Pancreas (tissue), 10 donors: ENCODE data around the gene MVD. TPM values are rescaled to one million over a fixed set of nuclear protein-coding genes. Genes with fewer than 3 reads are reported as not detected.
"Not testable (repeated sequence)": the region's sequence is repeated elsewhere in the genome, so short reads cannot be mapped to it uniquely, and the experiment has no call there.

Source experiments
- ATAC-seq, 4 donors: fragments of 200-7000 bp; cut with Tn5 transposase; one replicate each; pipeline versions ENCODE4 v1.8.0 to v1.9.1; 2020; ENCODE audit warnings: mild to moderate bottlenecking in 4 of 4, moderate library complexity in 4 of 4
- DNase-seq, 6 donors: peaks; one replicate each; pipeline ENCODE4 v3.0.0-alpha.2; 2020
- FAIRE-seq: peaks from 2 replicates; lab custom pipeline; 2012; peaks lifted over from hg19 to GRCh38; lab: Jason Lieb, UNC
- H3K27ac ChIP-seq, 4 donors: fragments of 200-600 bp; sonication (generic); 1 replicate in 3 of 4; 2 replicates in 1 of 4; pipeline versions ENCODE4 v1.5.0 to v1.8.0; 2020
- H3K27me3 ChIP-seq, 4 donors: fragments of 200-600 bp; one replicate each; pipeline ENCODE4 v1.8.0; 2021
- H3K36me3 ChIP-seq, 3 donors: fragments of 200-600 bp; sonication (generic) in 1 of 3; one replicate each; pipeline versions ENCODE4 v1.5.0 to v1.8.0; 2020 to 2021
- H3K4me1 ChIP-seq, 3 donors: fragments of 200-600 bp; one replicate each; pipeline ENCODE4 v1.8.0; 2021
- H3K4me3 ChIP-seq, 4 donors: fragments of 200-600 bp; sonication (generic) in 2 of 4; one replicate each; pipeline versions ENCODE4 v1.5.0 to v1.8.0; 2020 to 2021
- H3K9me3 ChIP-seq, 4 donors: fragments of 200-600 bp; one replicate each; pipeline ENCODE4 v1.8.0; 2021
- CTCF ChIP-seq, 4 donors: fragments of 200-600 bp; sonication (generic) in 3 of 4; IDR thresholded peaks; one replicate each; pipeline versions ENCODE4 v1.5.0 to v1.8.0; 2021; ENCODE audit warnings: antibody characterized with exemption in 4 of 4
- WGBS, 2 donors: extraction: QIAGEN DNeasy Blood & Tissue Kit; methylation state at CpG; one replicate each; pipeline ENCODE4 v1.1.7; 2013; 5-methylcytosine and 5-hydroxymethylcytosine counted together
- intact Hi-C, 3 donors: fragments of 100-400 bp; cut with DNase I; formaldehyde crosslinking; loops; one replicate each; pipeline versions ENCODE4 v1.11.1 to v1.14.2; 2022
- polyA plus RNA-seq, 2 donors: library from polyadenylated mRNA; stranded (reverse); fragments of 200-250 nt; gene quantifications; one replicate each; pipeline ENCODE4 v1.2.3, GENCODE V29; 2013
- total RNA-seq, 6 donors: library from RNA; stranded (reverse); fragmentation: NEBNext Ultra II Directional in 4 of 6; extraction: Animal tissue kit (Norgen Biotek cat#: 25700) in 4 of 6; gene quantifications; one replicate each; pipeline versions ENCODE4 v1.2.1 to v1.2.4, GENCODE V29; 2021 to 2023
- donor health status: healthy with polysubstance abuse.
- donor health status: DM: no; HTN: no; CAD: no; lungs with moderate emphysema.
- donor health status: DM: no; HTN: no; CAD: no.
- donor health status: control.
- donor health status: control.
- donor health status: Bipolar disorder and iron deficiency.
- donor health status: DM: yes; HTN: yes; CAD: no.
- donor health status: DM: no; HTN: no; CAD: no.
- donor health status: DM: no; HTN: no; CAD: no.
- donor health status: DM: yes; HTN: yes; CAD: no.

MVD gene
- total and polyA plus RNA-seq, 8 donors: 12.7 to 46.6 (median 17.5) TPM

GRCh38 chr16:88672776-88673175 lies 9.9 kb upstream of the MVD start:
- H3K27ac ChIP-seq: no peak overlapping the region
- FAIRE-seq: no peak
- peak in 1 of 6 donors; percentile 41 for DNase-seq
- no peaks in the 10 kb centered on the region for H3K36me3 ChIP-seq
- TF ChIP-seq CTCF (IDR thresholded peaks at IDR 0.05): no peak
- no peak overlapping the region for H3K4me3 ChIP-seq
- WGBS, 2 donors: 45 to 53% methylated on average over 11 of the region's 11 CpGs
- no peaks in the 10 kb centered on the region for H3K4me1 ChIP-seq
- H3K27me3 ChIP-seq: no peaks in the 10 kb centered on the region
- intact Hi-C loops: no loop called here
- peak in 3 of 4 donors; percentile 48 to 70 (median 49) for ATAC-seq
- no peaks in the 10 kb centered on the region for H3K9me3 ChIP-seq

- no peaks in the 10 kb centered on the region for H3K4me1 ChIP-seq
- no peak for ATAC-seq
These were observed 8.9 kb upstream of the MVD start for GRCh38 chr16:88671806-88672205.

GRCh38 chr16:88669980-88670379 lies 7.1 kb upstream of the MVD start:
- peaks cover 0 to 6% (median 0%) of the 10 kb centered on the region in 3 donors for H3K4me1 ChIP-seq
- 61 to 71% methylated on average over 10 of the region's 10 CpGs for WGBS, 2 donors
- H3K9me3 ChIP-seq: no peaks in the 10 kb centered on the region
- DNase-seq (peak in 1 of 6 donors; percentile 18), ATAC-seq (no peak), FAIRE-seq (no peak)
- no peaks in the 10 kb centered on the region for H3K27me3 ChIP-seq
- H3K4me3 ChIP-seq: no peak overlapping the region
- TF ChIP-seq CTCF (IDR thresholded peaks at IDR 0.05): no peak
- no peaks in the 10 kb centered on the region for H3K36me3 ChIP-seq
- intact Hi-C loops: no loop called here
- H3K27ac ChIP-seq: no peak overlapping the region

More at GRCh38 chr16:88671806-88672205, 8.9 kb upstream of the MVD start:
- DNase-seq: peak in 1 of 6 donors; percentile 44
- intact Hi-C loops: no loop called here
- no peak overlapping the region for H3K4me3 ChIP-seq
- no peaks in the 10 kb centered on the region for H3K9me3 ChIP-seq
- no peaks in the 10 kb centered on the region for H3K36me3 ChIP-seq
- no peaks in the 10 kb centered on the region for H3K27me3 ChIP-seq
- 85 to 90% methylated on average over 23 of the region's 23 CpGs for WGBS, 2 donors
- TF ChIP-seq CTCF (IDR thresholded peaks at IDR 0.05): no peak
- H3K27ac ChIP-seq: no peak overlapping the region
- no peak for FAIRE-seq

- ATAC-seq, DNase-seq, FAIRE-seq, intact Hi-C loops, H3K36me3 ChIP-seq, H3K4me3 ChIP-seq, H3K9me3 ChIP-seq, H3K27me3 ChIP-seq, H3K27ac ChIP-seq: not testable (repeated sequence)
- H3K4me1 ChIP-seq: peaks cover 0 to 11% (median 0%) of the 10 kb centered on the region in 3 donors
- 91 to 93% methylated on average over 8 of the region's 8 CpGs for WGBS, 2 donors
These were observed 6.6 kb upstream of the MVD start for GRCh38 chr16:88669493-88669892.

GRCh38 chr16:88667461-88667860 lies 4.6 kb upstream of the MVD start:
- no peaks in the 10 kb centered on the region for H3K9me3 ChIP-seq
- ATAC-seq (no peak), DNase-seq (no peak), FAIRE-seq (no peak)
- no peak for TF ChIP-seq CTCF (IDR thresholded peaks at IDR 0.05)
- WGBS, 2 donors: 81 to 91% methylated on average over 5 of the region's 5 CpGs
- no peak overlapping the region for H3K27ac ChIP-seq
- intact Hi-C loops: no loop called here
- no peaks in the 10 kb centered on the region for H3K36me3 ChIP-seq
- H3K4me3 ChIP-seq: no peak overlapping the region
- H3K27me3 ChIP-seq: no peaks in the 10 kb centered on the region
- H3K4me1 ChIP-seq: peaks cover 0 to 11% (median 5%) of the 10 kb centered on the region in 3 donors
